GM12878 (cell line): ENCODE results near the gene PSMB8.

Experiments
- BACH1 ChIP-seq: fragments of 450-650 bp; IDR thresholded peaks from 2 replicates; pipeline ENCODE4 v1.6.1; 2017; ENCODE audit warnings: mild to moderate bottlenecking, borderline replicate concordance
- CHD1 ChIP-seq: IDR thresholded peaks from 2 replicates; pipeline ENCODE4 v1.6.1; 2012; ENCODE audit warnings: low read depth, low read length, improper control_type of control experiment
- ESRRA ChIP-seq: IDR thresholded peaks from 2 replicates; pipeline ENCODE4 v1.6.1; 2012; ENCODE audit warnings: mild to moderate bottlenecking, low read length, improper control_type of control experiment
- POLR2A ChIP-seq: IDR thresholded peaks from 2 replicates; pipeline ENCODE4 v1.6.1; 2011; ENCODE audit warnings: low read depth, mild to moderate bottlenecking, low read length
- RCOR1 ChIP-seq: conservative IDR thresholded peaks from 2 replicates; pipeline ENCODE4 v1.6.1; 2012; ENCODE audit warnings: low read depth, low read length, improper control_type of control experiment
- SMC3 ChIP-seq: IDR thresholded peaks from 2 replicates; pipeline ENCODE4 v1.6.1; 2011; ENCODE audit warnings: low read length, improper control_type of control experiment, borderline replicate concordance
- USF1 ChIP-seq: IDR thresholded peaks from 2 replicates; pipeline ENCODE4 v1.6.1; 2011; ENCODE audit warnings: borderline replicate concordance, low read depth, mild to moderate bottlenecking, moderate library complexity, mixed read lengths, low read length; ENCODE audit not compliant: insufficient read depth; ENCODE audit errors: extremely low read length
- TF ChIP-seq, protein P1 (sequence below), 3 experiments: IDR thresholded peaks in 2 of 3; conservative IDR thresholded peaks in 1 of 3; 2 replicates each; pipeline ENCODE4 v1.5.1; 2011; ENCODE audit warnings: low read depth in 3 of 3, low read length in 3 of 3, mild to moderate bottlenecking in 3 of 3, control low read depth in 2 of 3, moderate library complexity in 2 of 3, inconsistent platforms in 1 of 3, mixed read lengths in 1 of 3; ENCODE audit not compliant: control insufficient read depth in 2 of 3, insufficient read depth in 1 of 3; ENCODE audit errors: extremely low read depth in 1 of 3

DNA sequence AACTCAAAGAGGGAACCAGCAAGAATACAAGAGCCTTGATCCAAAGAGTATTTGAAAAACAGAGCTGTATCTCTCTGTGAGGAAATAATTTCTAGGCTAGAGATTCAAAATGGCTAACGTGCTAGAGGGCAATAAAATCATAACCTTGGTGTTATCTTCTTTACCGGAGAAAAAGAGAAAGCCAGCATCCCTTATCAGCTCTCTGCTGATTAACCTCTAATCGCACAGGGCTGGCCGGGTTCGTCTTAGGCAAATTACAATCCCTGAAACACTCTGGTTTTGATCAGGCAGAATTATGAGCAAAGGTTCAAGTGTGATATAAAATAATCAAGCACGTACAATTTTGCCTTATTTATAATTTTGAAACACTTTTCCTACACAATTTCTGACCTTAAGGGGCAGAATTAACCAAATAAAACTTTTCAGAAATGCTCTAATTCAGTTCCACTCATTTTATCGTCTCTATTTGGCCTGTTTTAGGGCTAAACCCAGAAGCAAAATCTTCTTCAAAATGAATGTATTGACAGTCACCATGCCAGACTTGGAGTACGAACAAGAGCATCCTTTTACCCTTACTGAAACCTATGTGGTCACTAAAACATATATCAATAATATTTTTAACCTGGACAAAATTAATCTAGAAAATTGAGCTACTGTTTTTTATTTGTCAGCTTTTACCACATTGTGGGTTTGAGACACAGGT, 23.9 kb upstream of the PSMB8 start:
- no peak for TF ChIP-seq SMC3
- TF ChIP-seq, protein P1, sequence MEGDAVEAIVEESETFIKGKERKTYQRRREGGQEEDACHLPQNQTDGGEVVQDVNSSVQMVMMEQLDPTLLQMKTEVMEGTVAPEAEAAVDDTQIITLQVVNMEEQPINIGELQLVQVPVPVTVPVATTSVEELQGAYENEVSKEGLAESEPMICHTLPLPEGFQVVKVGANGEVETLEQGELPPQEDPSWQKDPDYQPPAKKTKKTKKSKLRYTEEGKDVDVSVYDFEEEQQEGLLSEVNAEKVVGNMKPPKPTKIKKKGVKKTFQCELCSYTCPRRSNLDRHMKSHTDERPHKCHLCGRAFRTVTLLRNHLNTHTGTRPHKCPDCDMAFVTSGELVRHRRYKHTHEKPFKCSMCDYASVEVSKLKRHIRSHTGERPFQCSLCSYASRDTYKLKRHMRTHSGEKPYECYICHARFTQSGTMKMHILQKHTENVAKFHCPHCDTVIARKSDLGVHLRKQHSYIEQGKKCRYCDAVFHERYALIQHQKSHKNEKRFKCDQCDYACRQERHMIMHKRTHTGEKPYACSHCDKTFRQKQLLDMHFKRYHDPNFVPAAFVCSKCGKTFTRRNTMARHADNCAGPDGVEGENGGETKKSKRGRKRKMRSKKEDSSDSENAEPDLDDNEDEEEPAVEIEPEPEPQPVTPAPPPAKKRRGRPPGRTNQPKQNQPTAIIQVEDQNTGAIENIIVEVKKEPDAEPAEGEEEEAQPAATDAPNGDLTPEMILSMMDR (IDR thresholded peaks at IDR 0.05 in 2 of 3, conservative IDR thresholded peaks at IDR 0.05 in 1 of 3; ENCODE audit: control insufficient read depth in 2 of 3, extremely low read depth in 1 of 3, insufficient read depth in 1 of 3, low read depth in 3 of 3, low read length in 3 of 3): no peak
- no peak for TF ChIP-seq ESRRA
- TF ChIP-seq POLR2A: no peak
- no peak for TF ChIP-seq RCOR1
- TF ChIP-seq CHD1: no peak
- TF ChIP-seq USF1: no peak
- no peak for TF ChIP-seq BACH1
